HCT116 (cell line): ENCODE measurements around the gene ERI2. TPM values are rescaled to one million over a fixed set of nuclear protein-coding genes. Genes with fewer than 3 reads are reported as not detected.

ENCODE experiments used
- ATAC-seq: fragments of 200-7000 bp; cut with Tn5 transposase; 2 replicates; pipeline ENCODE4 v1.9.1; 2020; ENCODE audit warnings: mild to moderate bottlenecking, moderate library complexity
- BruUV-seq: library from RNA; stranded (reverse); fragments of 400-500 nt; replicated peaks from 2 replicates; lab custom pipeline; 2021; lab: Mats Ljungman, UMichigan
- CTCF ChIA-PET: fragments of 300-600 bp; sonication (Branson Sonifier 250); formaldehyde crosslinking; loops from one replicate; lab custom pipeline; 2021; ENCODE audit warnings: antibody characterized with exemption; lab: Charles Lee
- POLR2A ChIA-PET: fragments of 300-600, 350-600 bp; sonication (Branson Sonifier 250); formaldehyde crosslinking; loops from one replicate; lab custom pipeline; 2021; ENCODE audit warnings: antibody characterized with exemption; lab: Charles Lee
- RAD21 ChIA-PET, 2 experiments: fragments of 300-600 bp; sonication (Branson Sonifier 250); formaldehyde crosslinking; loops; one replicate each; lab custom pipeline; 2023; ENCODE audit warnings: low total read pairs in 2 of 2; ENCODE audit not compliant: uncharacterized antibody in 2 of 2, unreplicated experiment in 2 of 2, low non-redundant PET in 1 of 2; lab: Charles Lee
- DNase-seq: peaks from one replicate; pipeline ENCODE4 v3.0.0-alpha.2; 2010; ENCODE audit warnings: low read depth, low spot score
- H2AFZ ChIP-seq: fragments of 200-600 bp; shearing (Covaris generic), sonication (generic); 2 replicates; pipeline ENCODE4 v1.6.1; 2017; ENCODE audit warnings: low read depth, mixed run types, mixed read lengths, antibody characterized with exemption, low read length; ENCODE audit not compliant: poor library complexity, severe bottlenecking
- H3K27ac ChIP-seq: 2 replicates; pipeline ENCODE4 v1.5.1; 2012; ENCODE audit warnings: low read depth, low read length
- H3K27me3 ChIP-seq: fragments of 200-600 bp; sonication (generic); 2 replicates; pipeline ENCODE4 v1.6.1; 2016; ENCODE audit warnings: mixed run types, low read length, mixed read lengths; ENCODE audit not compliant: insufficient read depth
- H3K36me3 ChIP-seq, 2 experiments: fragments of 200-500 bp in 1 of 2; fragments of 200-600 bp in 1 of 2; sonication (Bioruptor generic) in 1 of 2; sonication (generic) in 1 of 2; 2 replicates each; pipeline versions ENCODE4 v1.5.1 to v1.6.1; 2014 to 2016; ENCODE audit warnings: low read length in 2 of 2, inconsistent platforms in 1 of 2, mixed read lengths in 1 of 2, mixed run types in 1 of 2; ENCODE audit not compliant: insufficient read depth in 2 of 2, control insufficient read depth in 1 of 2
- H3K4me1 ChIP-seq, 2 experiments: fragments of 200-600 bp in 1 of 2; sonication (generic) in 1 of 2; 2 replicates each; pipeline versions ENCODE4 v1.5.1 to v1.6.1; 2012 to 2017; ENCODE audit warnings: low read length in 2 of 2, inconsistent platforms in 1 of 2, mild to moderate bottlenecking in 1 of 2, mixed read lengths in 1 of 2, mixed run types in 1 of 2, moderate library complexity in 1 of 2; ENCODE audit not compliant: insufficient read depth in 2 of 2, control insufficient read depth in 1 of 2
- H3K4me2 ChIP-seq: fragments of 200-600 bp; sonication (generic); 2 replicates; pipeline ENCODE4 v1.6.1; 2017; ENCODE audit warnings: mixed run types, low read length, mixed read lengths
- H3K4me3 ChIP-seq, 2 experiments: fragments of 200-600 bp in 1 of 2; sonication (generic) in 1 of 2; replicated peaks in 1 of 2; 2 replicates each; pipeline ENCODE4 v1.5.1; 2011 to 2016; ENCODE audit warnings: low read length in 2 of 2, control low read depth in 1 of 2, low read depth in 1 of 2, mild to moderate bottlenecking in 1 of 2, mixed read lengths in 1 of 2, mixed run types in 1 of 2
- H3K79me2 ChIP-seq: fragments of 200-600 bp; sonication (generic); 2 replicates; pipeline ENCODE4 v1.6.1; 2017; ENCODE audit warnings: mild to moderate bottlenecking, mixed run types, low read length, moderate library complexity, mixed read lengths; ENCODE audit not compliant: insufficient read depth
- H3K9ac ChIP-seq: fragments of 200-600 bp; sonication (generic); 2 replicates; pipeline ENCODE4 v1.6.1; 2016; ENCODE audit warnings: low read length, mixed read lengths
- H3K9me2 ChIP-seq: fragments of 200-600 bp; sonication (generic), shearing (Covaris generic); 2 replicates; pipeline ENCODE4 v1.6.1; 2017; ENCODE audit warnings: mixed run types, mild to moderate bottlenecking, moderate library complexity; ENCODE audit not compliant: insufficient read depth
- H3K9me3 ChIP-seq, 2 experiments: fragments of 200-500 bp in 1 of 2; fragments of 200-600 bp in 1 of 2; sonication (Bioruptor generic) in 1 of 2; sonication (generic) in 1 of 2; 2 replicates each; pipeline ENCODE4 v1.6.1; 2014 to 2017; ENCODE audit warnings: low read length in 2 of 2, mixed read lengths in 2 of 2, inconsistent platforms in 1 of 2, low read depth in 1 of 2, mild to moderate bottlenecking in 1 of 2, mixed run types in 1 of 2, moderate library complexity in 1 of 2; ENCODE audit not compliant: control insufficient read depth in 1 of 2, insufficient read depth in 1 of 2
- H4K20me1 ChIP-seq: fragments of 200-600 bp; sonication (generic), shearing (Covaris generic); 2 replicates; pipeline ENCODE4 v1.6.1; 2017; ENCODE audit warnings: mixed run types, mild to moderate bottlenecking, moderate library complexity; ENCODE audit not compliant: insufficient read depth
- CBX3 ChIP-seq: IDR thresholded peaks from 2 replicates; pipeline ENCODE4 v1.6.1; 2012; ENCODE audit warnings: low read depth
- CTCF ChIP-seq, 3 experiments: fragments of 200-600 bp in 1 of 3; sonication (generic) in 1 of 3; IDR thresholded peaks in 2 of 3; conservative IDR thresholded peaks in 1 of 3; 2 replicates each; pipeline ENCODE4 v1.5.1; 2012 to 2017; ENCODE audit warnings: low read depth in 2 of 3, low read length in 2 of 3, antibody characterized with exemption in 1 of 3, borderline replicate concordance in 1 of 3, control low read depth in 1 of 3, mild to moderate bottlenecking in 1 of 3, mixed read lengths in 1 of 3, mixed run types in 1 of 3, moderate library complexity in 1 of 3; ENCODE audit not compliant: insufficient read depth in 1 of 3
- ELF1 ChIP-seq: IDR thresholded peaks from 2 replicates; pipeline ENCODE4 v1.6.1; 2012; ENCODE audit warnings: low read depth, borderline replicate concordance
- EZH2 ChIP-seq: fragments of 200-600 bp; sonication (generic); IDR thresholded peaks from 2 replicates; pipeline ENCODE4 v1.6.1; 2017; ENCODE audit warnings: antibody characterized with exemption, mixed run types
- EZH2phosphoT487 ChIP-seq: fragments of 200-600 bp; IDR thresholded peaks from 2 replicates; pipeline ENCODE4 v1.6.1; 2018; ENCODE audit warnings: antibody characterized with exemption, borderline replicate concordance
- JUND ChIP-seq: IDR thresholded peaks from 2 replicates; pipeline ENCODE4 v1.6.1; 2012
- MAX ChIP-seq: IDR thresholded peaks from 2 replicates; pipeline ENCODE4 v1.6.1; 2012
- POLR2A ChIP-seq: IDR thresholded peaks from 2 replicates; pipeline ENCODE4 v1.7.0; 2011; ENCODE audit warnings: borderline replicate concordance; ENCODE audit not compliant: insufficient read depth, insufficient read length; ENCODE audit errors: extremely low read depth
- REST ChIP-seq: IDR thresholded peaks from 2 replicates; pipeline ENCODE4 v1.6.1; 2012; ENCODE audit warnings: low read depth
- SIN3A ChIP-seq: IDR thresholded peaks from 2 replicates; pipeline ENCODE4 v1.6.1; 2012; ENCODE audit warnings: low read depth
- SP1 ChIP-seq: IDR thresholded peaks from 2 replicates; pipeline ENCODE4 v1.6.1; 2012; ENCODE audit warnings: low read depth
- YY1 ChIP-seq: IDR thresholded peaks from 2 replicates; pipeline ENCODE4 v1.6.1; 2011; ENCODE audit warnings: low read length, low read depth, moderate library complexity, mild to moderate bottlenecking; ENCODE audit not compliant: insufficient replicate concordance; ENCODE audit errors: extremely low read depth
- ZFX ChIP-seq: fragments of 450-650 bp; IDR thresholded peaks from 2 replicates; pipeline ENCODE4 v1.6.1; 2017
- ZNF274 ChIP-seq: fragments of 200-500 bp; sonication (Bioruptor generic); IDR thresholded peaks from 2 replicates; pipeline ENCODE4 v1.6.1; 2014; ENCODE audit warnings: mild to moderate bottlenecking, low read depth, low read length, inconsistent platforms
- intact Hi-C: fragments of 100-400 bp; cut with micrococcal nuclease; formaldehyde crosslinking; loops from 2 replicates; pipeline ENCODE4 v1.10.0; 2022
- total RNA-seq: library from RNA; stranded (reverse); gene quantifications from one replicate; pipeline ENCODE4 v1.2.1, GENCODE V29; 2021; ENCODE audit not compliant: unreplicated experiment

Gene ERI2
- total RNA-seq, 1 experiment from 2014 or later = 42.1 TPM

GRCh38 chr16:20761175-20761574 is 45.1 kb downstream of the ERI2 start:
- H3K27me3 ChIP-seq = no peaks in the 10 kb centered on the region
- ChIA-PET CTCF (no interaction called here), POLR2A (no interaction called here), RAD21 (no interaction called here)
- no peaks in the 10 kb centered on the region for H3K9me3 ChIP-seq
- no peak overlapping the region for H3K9ac ChIP-seq
- intact Hi-C loops = no loop called here
- no peaks in the 10 kb centered on the region for H3K79me2 ChIP-seq
- no peak for ATAC-seq
- no peaks in the 10 kb centered on the region for H3K36me3 ChIP-seq
- no peak overlapping the region for H3K4me3 ChIP-seq
- BruUV-seq = no TSS peak
- no peak overlapping the region for H3K27ac ChIP-seq
- H3K4me2 ChIP-seq = no peak overlapping the region
- no peak for TF ChIP-seq ZNF274
- no peak for TF ChIP-seq SP1
- no peak for TF ChIP-seq SIN3A
- TF ChIP-seq ELF1 = no peak
- TF ChIP-seq YY1 = no peak
- TF ChIP-seq CTCF (IDR thresholded peaks at IDR 0.05 in 2 of 3, conservative IDR thresholded peaks at IDR 0.05 in 1 of 3; ENCODE audit: borderline replicate concordance in 1 of 3, insufficient read depth in 1 of 3, low read depth in 2 of 3, low read length in 2 of 3) = no peak
- TF ChIP-seq CBX3 = no peak
- no peak for TF ChIP-seq REST
- TF ChIP-seq JUND = no peak
- TF ChIP-seq EZH2phosphoT487 = no peak
- no peak for TF ChIP-seq ZFX
- no peak for TF ChIP-seq EZH2
- no peak for TF ChIP-seq MAX
- no peak for TF ChIP-seq POLR2A
- H2AFZ ChIP-seq = no peak overlapping the region
- no peaks in the 10 kb centered on the region for H4K20me1 ChIP-seq
- H3K9me2 ChIP-seq = no peaks in the 10 kb centered on the region
- peaks cover 10 to 12% of the 10 kb centered on the region in 2 experiments for H3K4me1 ChIP-seq
- DNase-seq = no peak
